Stomach (tissue), 9 donors: ENCODE measurements around the gene ZMAT5. TPM values are rescaled to one million over a fixed set of nuclear protein-coding genes. Genes with fewer than 3 reads are reported as not detected.

Experiments
- DNase-seq, 2 donors: peaks; one replicate each; pipeline versions ENCODE4 v3.0.0 to v3.0.0-alpha.2; 2013 to 2019
- H3K27ac ChIP-seq, 5 donors: fragments of 200-600 bp in 4 of 5; sonication (generic) in 4 of 5; one replicate each; pipeline ENCODE4 v1.5.1; 2013 to 2019; ENCODE audit warnings: mild to moderate bottlenecking in 1 of 5, moderate library complexity in 1 of 5
- H3K27me3 ChIP-seq, 3 donors: fragments of 200-600 bp; sonication (generic); one replicate each; pipeline ENCODE4 v1.5.1; 2017 to 2019; ENCODE audit warnings: mixed run types in 1 of 3
- H3K36me3 ChIP-seq, 4 donors: fragments of 200-600 bp; sonication (generic); 1 replicate in 3 of 4; 2 replicates in 1 of 4; pipeline ENCODE4 v1.5.1; 2016 to 2019
- H3K4me1 ChIP-seq, 4 donors: fragments of 200-600 bp; sonication (generic); one replicate each; pipeline ENCODE4 v1.5.1; 2016 to 2019
- H3K4me3 ChIP-seq, 4 donors: fragments of 200-600 bp; sonication (generic) in 3 of 4; one replicate each; pipeline ENCODE4 v1.5.1; 2016 to 2019; ENCODE audit warnings: mild to moderate bottlenecking in 1 of 4
- H3K9me3 ChIP-seq, 4 donors: fragments of 200-600 bp; sonication (generic); one replicate each; pipeline ENCODE4 v1.5.1; 2016 to 2019
- CTCF ChIP-seq, 7 experiments: fragments of 450-650 bp in 4 of 7; fragments of 200-600 bp in 3 of 7; sonication (generic) in 3 of 7; IDR thresholded peaks; one replicate each; pipeline ENCODE4 v1.5.1; 2016 to 2019; ENCODE audit warnings: antibody characterized with exemption in 7 of 7, control low read depth in 2 of 7, mild to moderate bottlenecking in 1 of 7
- EP300 ChIP-seq: sonication (generic); formaldehyde crosslinking; IDR thresholded peaks from one replicate; pipeline ENCODE4 v1.6.1; 2017; ENCODE audit warnings: antibody characterized with exemption
- POLR2A ChIP-seq, 4 donors: fragments of 450-650 bp; IDR thresholded peaks; one replicate each; pipeline ENCODE4 v1.6.1; 2016; ENCODE audit warnings: antibody characterized with exemption in 4 of 4, control low read depth in 2 of 4, mild to moderate bottlenecking in 1 of 4, moderate library complexity in 1 of 4
- POLR2AphosphoS5 ChIP-seq, 3 donors: sonication (generic); formaldehyde crosslinking; IDR thresholded peaks; one replicate each; pipeline ENCODE4 v1.6.1; 2016; ENCODE audit warnings: antibody characterized with exemption in 3 of 3
- WGBS, 5 donors: extraction: QIAGEN DNeasy Blood & Tissue Kit in 3 of 5; methylation state at CpG; one replicate each; pipeline versions ENCODE4 v1.1.5 to v1.1.7; 2013 to 2018; 5-methylcytosine and 5-hydroxymethylcytosine counted together
- intact Hi-C: fragments of 100-400 bp; cut with DNase I; formaldehyde crosslinking; loops from one replicate; pipeline ENCODE4 v1.15.1; 2023; ENCODE audit warnings: low total_unique reads
- polyA plus RNA-seq, 3 donors: library from polyadenylated mRNA; stranded (reverse); fragments of 200-250 nt; gene quantifications; one replicate each; pipeline ENCODE4 v1.2.3, GENCODE V29; 2013
- total RNA-seq, 5 donors: library from RNA; depleted of rRNA; stranded (reverse); fragments of >200 nt; gene quantifications; one replicate each; pipeline versions ENCODE4 v1.1.0 to v1.2.3, GENCODE V29; 2014 to 2016
- donor health status: healthy with polysubstance abuse.
- donor health status: Bipolar disorder and iron deficiency.
- donor health status: healthy.

ZMAT5 gene
- total and polyA plus RNA-seq, 8 donors = 0.58 to 37.9 (median 14.8) TPM

- TF ChIP-seq EP300 (no peak), POLR2AphosphoS5 (IDR thresholded peaks at IDR 0.05) (no peak), POLR2A (IDR thresholded peaks at IDR 0.05) (no peak), CTCF (IDR thresholded peaks at IDR 0.05) (no peak)
- H3K9me3 ChIP-seq = no peaks in the 10 kb centered on the region
- WGBS, 5 donors = 0 to 10% (median 1%) methylated on average over 6 to 113 of the region's 115 CpGs
- no peaks in the 10 kb centered on the region for H3K36me3 ChIP-seq
- H3K27ac ChIP-seq = no peak within 1 kb of the TSS
- intact Hi-C loops = no loop called here
- peak within 1 kb of the TSS; percentile 21 to 44 (median 29) for H3K4me3 ChIP-seq
- peaks cover 9 to 18% (median 16%) of the 10 kb centered on the region in 4 donors for H3K4me1 ChIP-seq
- peaks cover 16 to 97% (median 52%) of the 10 kb centered on the region in 3 donors for H3K27me3 ChIP-seq
- no peak for DNase-seq
Measured at GRCh38 chr22:29719899-29720645, 46.7 kb downstream of the ZMAT5 start, which contains the start of gene CABP7. TSS of gene CABP7 (plus strand) at chr22:29720003. CDS start at chr22:29720425, 422 bp downstream.

GRCh38 chr22:29718949-29719898 lies 47.6 kb downstream of the ZMAT5 start:
- WGBS, 5 donors = 36 to 46% (median 39%) methylated on average over 15 to 24 of the region's 24 CpGs
- Histone ChIP-seq H3K9me3 (no peaks in the 10 kb centered on the region), H3K4me3 (peak overlapping the region in 2 of 4 donors; percentile 26 to 32), H3K27ac (no peak overlapping the region), H3K36me3 (no peaks in the 10 kb centered on the region), H3K4me1 (peaks cover 9 to 18% (median 16%) of the 10 kb centered on the region in 4 donors), H3K27me3 (peaks cover 16 to 99% (median 56%) of the 10 kb centered on the region in 3 donors)
- no peak for DNase-seq
- intact Hi-C loops = no loop called here
- TF ChIP-seq POLR2A (IDR thresholded peaks at IDR 0.05) = no peak
- TF ChIP-seq POLR2AphosphoS5 (IDR thresholded peaks at IDR 0.05) = no peak

GRCh38 chr22:29717789-29718188 lies 49.0 kb downstream of the ZMAT5 start:
- H3K36me3 ChIP-seq = no peaks in the 10 kb centered on the region
- intact Hi-C loops = no loop called here
- 83 to 91% (median 89%) methylated on average over 11 of the region's 11 CpGs for WGBS, 5 donors

More at GRCh38 chr22:29717789-29718188, 49.0 kb downstream of the ZMAT5 start:
- no peak for TF ChIP-seq POLR2AphosphoS5 (IDR thresholded peaks at IDR 0.05)
- TF ChIP-seq POLR2A (IDR thresholded peaks at IDR 0.05) = no peak
- no peak for TF ChIP-seq CTCF (IDR thresholded peaks at IDR 0.05)
- TF ChIP-seq EP300 = no peak
- Histone ChIP-seq H3K9me3 (no peaks in the 10 kb centered on the region), H3K4me3 (no peak overlapping the region), H3K4me1 (peaks cover 9 to 18% (median 16%) of the 10 kb centered on the region in 4 donors), H3K27ac (no peak overlapping the region), H3K27me3 (peaks cover 16 to 99% (median 55%) of the 10 kb centered on the region in 3 donors)
- DNase-seq = no peak
